Stimulated activated CD4-positive, alpha-beta T cell treated with anti-CD3 and anti-CD28 coated beads, Interleukin-2, amount 100 ng/mL, for 4 hours (primary cell): ENCODE data around the gene CACNA1C.

ENCODE experiments used
- DNase-seq: peaks from one replicate; pipeline ENCODE4 v3.0.0-alpha.2; 2020; ENCODE audit warnings: low read depth

CACNA1C gene

GRCh38 chr12:2555487-2556082, 502.8 kb downstream of the CACNA1C start:
- DNase-seq = no peak

GRCh38 chr12:2557597-2557996, 504.8 kb downstream of the CACNA1C start:
- DNase-seq = no peak

- no peak for DNase-seq
These were observed 507.1 kb downstream of the CACNA1C start for GRCh38 chr12:2559931-2560330.

GRCh38 chr12:2560356-2560755, 507.6 kb downstream of the CACNA1C start:
- DNase-seq = no peak

- no peak for DNase-seq
These were observed 508.6 kb downstream of the CACNA1C start for GRCh38 chr12:2561367-2561766.

GRCh38 chr12:2562400-2562799, 509.6 kb downstream of the CACNA1C start:
- no peak for DNase-seq

- DNase-seq = no peak
These were observed 510.9 kb downstream of the CACNA1C start for GRCh38 chr12:2563709-2564108.

GRCh38 chr12:2566161-2566560, 513.4 kb downstream of the CACNA1C start:
- no peak for DNase-seq

- no peak for DNase-seq
These were observed 514.9 kb downstream of the CACNA1C start for GRCh38 chr12:2567711-2568110.

GRCh38 chr12:2570562-2570961, 517.8 kb downstream of the CACNA1C start:
- no peak for DNase-seq

GRCh38 chr12:2574355-2574935, 521.7 kb downstream of the CACNA1C start:
- no peak for DNase-seq

GRCh38 chr12:2575245-2575644, 522.5 kb downstream of the CACNA1C start:
- no peak for DNase-seq

GRCh38 chr12:2578211-2578610, 525.4 kb downstream of the CACNA1C start:
- DNase-seq = no peak

- DNase-seq = no peak
These were observed 526.0 kb downstream of the CACNA1C start for GRCh38 chr12:2578772-2579171.

GRCh38 chr12:2580821-2581220, 528.0 kb downstream of the CACNA1C start:
- DNase-seq = no peak

GRCh38 chr12:2581293-2582045, 528.7 kb downstream of the CACNA1C start:
- DNase-seq = no peak

- no peak for DNase-seq
These were observed 529.8 kb downstream of the CACNA1C start for GRCh38 chr12:2582631-2583030.

- no peak for DNase-seq
These were observed 530.3 kb downstream of the CACNA1C start for GRCh38 chr12:2583091-2583497.

GRCh38 chr12:2583642-2584401, 531.0 kb downstream of the CACNA1C start:
- DNase-seq = no peak

GRCh38 chr12:2586156-2587038, 533.6 kb downstream of the CACNA1C start:
- no peak for DNase-seq

GRCh38 chr12:2588345-2588744, 535.6 kb downstream of the CACNA1C start:
- DNase-seq = no peak

- DNase-seq = no peak
These were observed 536.6 kb downstream of the CACNA1C start for GRCh38 chr12:2589381-2589780.
